DOHH2 (cell line): ENCODE measurements around the gene ZC3H6.

Experiments used
- EZH2phosphoT487 ChIP-seq: fragments of 200-600 bp; sonication (generic); IDR thresholded peaks from 2 replicates; pipeline ENCODE4 v1.6.1; 2017; ENCODE audit warnings: borderline replicate concordance, mild to moderate bottlenecking, antibody characterized with exemption, low read length, moderate library complexity, mixed read lengths
- TF ChIP-seq, protein P1 (sequence below): fragments of 200-600 bp; sonication (generic); IDR thresholded peaks from one replicate; pipeline ENCODE4 v1.5.1; 2014; ENCODE audit warnings: antibody characterized with exemption, mild to moderate bottlenecking, low read depth, low read length; ENCODE audit not compliant: poor library complexity, severe bottlenecking

DNA sequence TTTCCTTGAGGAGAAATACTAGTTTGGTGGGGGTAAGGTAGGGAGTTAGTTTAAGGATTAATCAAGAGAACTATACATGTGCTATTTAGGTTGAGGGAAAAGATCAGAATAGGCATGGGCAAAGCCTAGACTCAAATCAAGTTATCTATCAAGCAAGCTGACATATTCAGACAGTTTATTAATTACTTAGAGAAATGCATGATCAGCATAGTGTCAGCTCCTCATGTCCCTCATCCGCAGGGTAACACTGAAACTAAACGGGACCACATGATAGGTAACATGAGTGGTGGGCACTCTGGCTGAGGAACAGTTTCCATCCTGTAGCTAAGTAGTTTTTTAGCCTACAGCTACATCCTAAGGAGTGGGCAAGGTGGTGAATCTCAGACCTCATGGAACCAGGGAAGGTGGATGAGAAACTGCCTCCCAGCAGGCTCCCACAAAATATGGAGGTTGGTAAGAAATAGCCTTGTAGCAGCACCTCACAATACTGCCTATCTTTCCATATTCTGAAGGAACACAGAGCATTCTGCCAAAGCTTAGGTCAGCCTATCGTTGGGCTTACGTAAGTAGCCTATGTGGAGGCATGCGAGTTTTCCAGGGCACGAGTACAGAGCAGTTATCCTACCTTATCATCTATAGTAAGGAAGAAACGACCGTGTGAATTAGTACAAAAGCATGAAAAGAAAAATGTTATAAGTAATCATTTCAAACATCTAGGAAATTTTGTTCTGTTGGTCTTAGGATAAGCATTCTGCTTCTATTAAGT lies 18.4 kb downstream of the ZC3H6 start:
- TF ChIP-seq, protein P1, sequence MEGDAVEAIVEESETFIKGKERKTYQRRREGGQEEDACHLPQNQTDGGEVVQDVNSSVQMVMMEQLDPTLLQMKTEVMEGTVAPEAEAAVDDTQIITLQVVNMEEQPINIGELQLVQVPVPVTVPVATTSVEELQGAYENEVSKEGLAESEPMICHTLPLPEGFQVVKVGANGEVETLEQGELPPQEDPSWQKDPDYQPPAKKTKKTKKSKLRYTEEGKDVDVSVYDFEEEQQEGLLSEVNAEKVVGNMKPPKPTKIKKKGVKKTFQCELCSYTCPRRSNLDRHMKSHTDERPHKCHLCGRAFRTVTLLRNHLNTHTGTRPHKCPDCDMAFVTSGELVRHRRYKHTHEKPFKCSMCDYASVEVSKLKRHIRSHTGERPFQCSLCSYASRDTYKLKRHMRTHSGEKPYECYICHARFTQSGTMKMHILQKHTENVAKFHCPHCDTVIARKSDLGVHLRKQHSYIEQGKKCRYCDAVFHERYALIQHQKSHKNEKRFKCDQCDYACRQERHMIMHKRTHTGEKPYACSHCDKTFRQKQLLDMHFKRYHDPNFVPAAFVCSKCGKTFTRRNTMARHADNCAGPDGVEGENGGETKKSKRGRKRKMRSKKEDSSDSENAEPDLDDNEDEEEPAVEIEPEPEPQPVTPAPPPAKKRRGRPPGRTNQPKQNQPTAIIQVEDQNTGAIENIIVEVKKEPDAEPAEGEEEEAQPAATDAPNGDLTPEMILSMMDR: no peak
- TF ChIP-seq EZH2phosphoT487: no peak
